Measurements from ENCODE around the gene HNF4A. TPM values are rescaled to one million over a fixed set of nuclear protein-coding genes. Genes with fewer than 3 reads are reported as not detected.

The HNF4A gene
- total RNA-seq, 1 donor, result not detected

GRCh38 chr20:44404204-44405181 is 49.0 kb downstream of the HNF4A start:
- no peak overlapping the region for H3K4me3 ChIP-seq (ENCODE audit: low read depth, low read length)
- DNase-seq (ENCODE audit: low read depth), result no peak
- TF ChIP-seq CTCF (IDR thresholded peaks at IDR 0.05; ENCODE audit: insufficient read depth, low read depth, low read length), result no peak

- TF ChIP-seq CTCF (IDR thresholded peaks at IDR 0.05; ENCODE audit: insufficient read depth, low read depth, low read length), result no peak
- no peak for DNase-seq (ENCODE audit: low read depth)
- no peak overlapping the region for H3K4me3 ChIP-seq (ENCODE audit: low read depth, low read length)
Observed at GRCh38 chr20:44405257-44405656, 49.8 kb downstream of the HNF4A start.

- no peak for DNase-seq (ENCODE audit: low read depth)
- H3K4me3 ChIP-seq (ENCODE audit: low read depth, low read length), result no peak overlapping the region
- TF ChIP-seq CTCF (IDR thresholded peaks at IDR 0.05; ENCODE audit: insufficient read depth, low read depth, low read length), result no peak
Observed at GRCh38 chr20:44405785-44406571, 50.5 kb downstream of the HNF4A start.

- no peak for TF ChIP-seq CTCF (IDR thresholded peaks at IDR 0.05; ENCODE audit: insufficient read depth, low read depth, low read length)
Observed at GRCh38 chr20:44406572-44407137, 51.2 kb downstream of the HNF4A start.

GRCh38 chr20:44407402-44408184 is 52.1 kb downstream of the HNF4A start:
- DNase-seq (ENCODE audit: low read depth), result peak; percentile 23
- H3K4me3 ChIP-seq (ENCODE audit: low read depth, low read length), result no peak overlapping the region
- no peak for TF ChIP-seq CTCF (IDR thresholded peaks at IDR 0.05; ENCODE audit: insufficient read depth, low read depth, low read length)

More at GRCh38 chr20:44406572-44407137, 51.2 kb downstream of the HNF4A start:
- H3K4me3 ChIP-seq (ENCODE audit: low read depth, low read length), result no peak overlapping the region
- DNase-seq (ENCODE audit: low read depth), result no peak

DNA sequence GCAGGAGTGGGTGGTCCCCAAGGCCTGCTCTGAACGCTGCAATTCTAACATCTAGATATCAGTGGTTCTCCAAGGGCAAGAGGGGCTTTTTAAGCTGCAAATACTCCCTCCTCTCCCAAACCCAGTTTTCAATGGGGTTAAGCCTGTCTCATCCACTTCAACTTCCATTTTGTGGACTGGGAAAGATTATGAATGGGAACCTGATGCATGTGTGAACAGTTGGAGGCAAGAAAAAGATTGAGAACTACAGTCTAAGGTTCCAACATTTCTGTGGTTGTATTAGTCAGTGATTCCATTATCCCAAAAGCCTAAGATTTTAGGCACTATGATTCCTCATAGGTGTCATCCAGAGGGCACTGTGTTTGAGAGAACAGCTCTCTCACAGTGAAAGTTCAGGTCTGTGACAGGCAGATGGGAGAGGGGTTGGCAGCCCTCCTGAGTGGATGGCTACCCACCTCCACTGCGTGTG is 53.7 kb downstream of the HNF4A start:
- no peak for DNase-seq (ENCODE audit: low read depth)
- TF ChIP-seq CTCF (IDR thresholded peaks at IDR 0.05; ENCODE audit: insufficient read depth, low read depth, low read length), result no peak
- no peak overlapping the region for H3K4me3 ChIP-seq (ENCODE audit: low read depth, low read length)
